Hematopoietic multipotent progenitor cell treated with erythropoietin and hydrocortisone succinate and interleukin-3 and kit ligand, for 17 days (in vitro differentiated cells): ENCODE data around the gene MSANTD2.

Experiments
- DNase-seq: peaks from one replicate; pipeline ENCODE4 v3.0.0-alpha.2; 2015; ENCODE audit warnings: low spot score

The MSANTD2 gene

DNA sequence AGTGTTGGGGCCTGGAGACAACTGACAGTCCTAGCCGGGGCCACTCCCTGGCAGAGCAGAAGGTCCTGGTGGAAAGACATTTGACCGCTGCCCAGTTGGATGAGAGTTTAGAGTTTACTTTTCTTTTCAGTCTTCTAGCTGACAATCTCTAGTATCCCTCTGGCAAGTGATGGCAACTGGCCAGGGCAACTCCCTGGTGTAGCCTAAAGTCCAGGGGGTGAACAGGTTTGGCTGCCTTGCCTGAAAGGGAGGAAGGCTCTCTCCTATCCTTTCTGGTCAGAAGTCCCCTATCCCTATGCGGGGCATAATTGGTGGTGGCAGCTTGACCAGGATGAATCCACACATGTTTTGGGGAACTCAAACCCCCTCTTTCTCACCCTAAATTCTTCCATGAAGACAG lies 16.8 kb upstream of the MSANTD2 start:
- DNase-seq, result no peak

- no peak for DNase-seq
Observed at GRCh38 chr11:124814739-124815138, 14.5 kb upstream of the MSANTD2 start.

- no peak for DNase-seq
Observed at GRCh38 chr11:124812876-124813275, 12.7 kb upstream of the MSANTD2 start.

- no peak for DNase-seq
Observed at GRCh38 chr11:124811399-124812125, 11.4 kb upstream of the MSANTD2 start.

DNA sequence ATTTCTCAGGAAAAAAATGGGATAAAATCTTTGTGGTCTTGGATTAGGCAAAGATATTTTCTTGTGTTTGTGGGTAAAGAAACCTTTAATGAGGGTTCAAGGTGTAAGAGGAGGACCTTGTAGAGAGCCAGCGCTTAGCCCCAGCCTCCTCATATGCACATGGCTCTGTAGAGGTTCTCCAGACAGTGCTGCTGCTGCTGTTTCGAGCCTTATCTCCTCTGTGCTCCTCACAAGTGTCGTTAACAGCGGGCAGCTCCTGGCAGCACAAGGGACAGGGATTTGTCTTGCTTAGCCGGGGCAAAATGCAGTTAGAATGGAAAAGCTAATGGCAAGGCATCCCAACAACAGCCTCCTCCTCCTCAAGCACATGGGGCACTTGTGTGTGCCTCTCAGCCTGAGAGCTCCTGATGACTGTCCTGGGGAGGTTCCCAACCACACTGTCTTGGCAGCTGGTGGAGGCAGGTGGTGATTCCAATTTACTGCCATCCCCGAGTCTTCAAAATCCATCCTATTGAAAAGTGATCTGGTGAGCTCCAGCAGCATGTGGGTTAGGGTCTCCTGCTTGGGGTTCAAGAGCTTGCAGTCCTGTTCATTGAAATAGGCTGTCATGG lies 7.6 kb upstream of the MSANTD2 start:
- DNase-seq, result no peak

DNA sequence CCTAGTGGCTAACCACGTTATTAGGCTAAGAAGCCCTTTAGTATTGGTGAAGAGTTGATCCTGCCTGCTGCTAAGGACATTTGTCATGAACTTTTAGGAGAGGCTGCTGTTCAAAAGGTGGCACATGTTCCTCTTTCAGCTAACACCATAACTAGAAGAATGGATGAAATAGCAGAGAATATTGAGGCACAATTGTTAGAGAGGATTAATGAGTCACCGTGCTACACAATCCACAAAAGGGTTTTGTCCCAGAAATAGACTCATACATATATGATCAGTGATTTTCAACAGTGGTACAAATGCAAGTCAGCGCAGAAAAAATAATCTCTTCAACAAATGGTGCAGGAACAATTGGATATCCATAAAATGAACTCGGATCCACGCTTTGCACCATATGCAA lies 7.0 kb upstream of the MSANTD2 start:
- no peak for DNase-seq

- no peak for DNase-seq
Observed at GRCh38 chr11:124804884-124805283, 4.7 kb upstream of the MSANTD2 start.

DNA sequence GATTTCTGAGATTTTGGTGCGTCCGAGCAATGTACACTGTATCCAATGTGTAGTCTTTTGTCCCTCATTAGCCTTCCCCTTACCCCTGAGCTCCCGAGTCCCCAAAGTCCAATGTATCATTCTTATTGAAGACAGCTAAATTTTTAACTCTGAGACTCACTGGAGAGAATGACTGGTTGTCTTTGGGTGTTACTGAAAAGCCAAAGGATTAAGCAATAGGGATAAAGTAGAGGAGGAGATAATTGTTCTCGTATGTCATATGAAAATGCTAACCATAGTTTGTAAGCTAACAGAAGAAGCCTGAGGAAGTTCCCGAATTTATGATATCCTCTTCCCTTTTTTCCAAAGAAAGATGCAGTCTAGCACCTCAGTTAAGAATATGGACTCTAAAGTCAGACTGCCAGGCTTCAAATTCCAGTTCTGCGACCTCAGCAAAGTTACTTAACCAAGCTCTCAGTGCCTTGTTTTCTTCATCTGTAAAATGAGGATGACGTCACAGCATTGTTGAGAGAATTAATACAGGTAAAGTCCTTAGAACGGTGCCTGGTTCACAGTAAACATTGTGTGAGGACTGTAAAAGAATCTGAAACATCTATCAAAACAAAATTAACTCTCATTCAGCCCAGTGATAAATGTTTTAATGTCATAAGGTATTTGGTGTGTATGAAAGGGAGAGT lies 1.6 kb upstream of the MSANTD2 start:
- DNase-seq, result no peak

DNA sequence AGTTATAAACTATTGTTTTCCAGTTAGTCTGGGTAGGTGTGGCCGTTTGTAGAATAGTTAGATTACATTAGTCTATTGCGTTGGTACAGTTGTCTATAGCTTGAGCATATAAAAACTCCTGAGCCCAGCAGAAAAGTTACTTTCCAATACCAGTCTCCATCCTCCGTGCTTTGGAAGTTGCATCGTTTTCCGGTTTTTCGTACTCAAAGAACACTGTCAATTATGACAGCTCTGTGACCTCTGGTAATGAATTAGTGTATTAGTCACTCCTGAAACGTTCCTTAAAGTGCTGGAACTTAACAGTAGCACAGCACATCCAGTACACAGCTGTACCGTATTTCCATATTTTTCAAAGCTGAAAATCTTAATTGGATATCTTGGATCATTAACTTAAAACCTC lies 808 bp upstream of the MSANTD2 start:
- no peak for DNase-seq

DNA sequence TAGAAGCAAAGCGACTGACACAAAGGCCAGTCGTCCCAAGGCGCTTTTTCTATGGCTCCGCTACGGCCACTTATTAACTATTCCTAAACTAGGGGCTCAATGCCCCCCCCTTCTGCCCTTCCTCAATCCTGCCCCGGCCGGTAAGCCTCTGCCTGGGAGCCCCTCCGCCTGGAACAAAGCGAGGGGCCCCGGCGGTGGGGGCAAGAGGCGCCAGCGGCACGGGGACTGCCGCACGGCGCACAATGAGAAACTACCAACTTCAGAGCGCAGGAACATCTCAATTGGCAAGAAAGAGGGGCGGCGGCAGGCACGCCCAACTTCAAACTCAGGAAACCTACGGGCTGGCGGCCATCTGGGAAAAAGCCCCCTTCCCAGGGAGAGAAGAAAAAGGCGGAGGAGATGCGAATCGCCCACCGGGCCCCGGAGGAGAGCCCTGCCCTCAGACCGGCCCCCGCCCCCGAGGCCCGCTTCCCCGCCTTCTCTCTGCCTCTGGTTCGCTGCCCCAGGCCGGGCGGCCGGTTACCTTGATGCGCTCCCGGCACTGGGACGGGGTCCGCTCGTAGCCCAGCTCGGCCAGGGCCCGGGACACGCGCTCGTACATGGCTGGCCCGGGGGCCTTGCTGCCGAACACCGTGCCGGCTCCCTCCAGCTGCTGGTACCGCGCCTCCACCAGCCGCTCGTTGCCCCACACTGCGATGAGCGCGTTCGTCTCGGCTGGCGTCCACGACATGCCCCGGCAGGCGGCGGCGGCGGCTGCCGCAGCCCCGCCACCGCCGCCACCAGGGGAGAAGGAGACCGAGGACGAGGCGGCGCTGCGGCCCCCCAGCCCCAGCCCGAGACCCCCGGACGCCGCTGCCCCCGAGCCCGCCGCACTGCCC lies 619 bp downstream of the MSANTD2 start:
- no peak for DNase-seq

DNA sequence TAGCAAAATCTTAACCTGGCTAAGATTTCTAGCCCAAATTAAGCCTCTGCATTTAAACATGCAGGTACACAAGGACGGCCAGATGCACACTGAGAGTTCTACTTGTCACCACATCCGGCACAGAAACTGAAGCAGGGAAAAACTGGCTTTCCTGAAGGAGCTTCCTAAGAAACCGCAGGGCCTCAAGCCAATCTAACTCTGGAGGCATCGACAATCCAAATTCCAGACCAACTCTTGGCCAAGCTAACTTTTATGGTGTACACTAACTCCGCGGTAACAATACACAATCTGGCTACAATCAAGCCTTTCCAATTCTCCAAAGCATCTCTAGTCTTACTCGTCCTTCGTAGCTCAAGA lies 1.2 kb downstream of the MSANTD2 start:
- no peak for DNase-seq

DNA sequence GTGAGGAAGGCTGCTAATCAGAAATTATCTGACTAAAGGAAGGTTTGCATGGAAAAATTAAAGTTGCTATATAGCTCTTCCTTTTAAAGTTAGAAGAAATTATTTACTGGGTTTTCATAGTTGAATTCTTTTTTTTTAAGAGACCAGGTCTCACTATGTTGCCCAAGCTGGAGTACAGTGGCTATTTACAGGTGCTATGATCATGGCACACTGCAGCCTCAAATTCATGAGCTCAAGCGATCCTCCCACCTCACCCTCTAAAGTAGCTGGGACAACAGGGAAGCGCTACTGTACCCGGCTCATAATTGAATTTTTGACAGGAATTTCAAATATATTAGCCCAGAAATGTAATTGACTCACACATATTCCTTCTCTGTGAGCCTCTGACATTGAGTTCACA lies 3.9 kb downstream of the MSANTD2 start:
- DNase-seq, result no peak

DNA sequence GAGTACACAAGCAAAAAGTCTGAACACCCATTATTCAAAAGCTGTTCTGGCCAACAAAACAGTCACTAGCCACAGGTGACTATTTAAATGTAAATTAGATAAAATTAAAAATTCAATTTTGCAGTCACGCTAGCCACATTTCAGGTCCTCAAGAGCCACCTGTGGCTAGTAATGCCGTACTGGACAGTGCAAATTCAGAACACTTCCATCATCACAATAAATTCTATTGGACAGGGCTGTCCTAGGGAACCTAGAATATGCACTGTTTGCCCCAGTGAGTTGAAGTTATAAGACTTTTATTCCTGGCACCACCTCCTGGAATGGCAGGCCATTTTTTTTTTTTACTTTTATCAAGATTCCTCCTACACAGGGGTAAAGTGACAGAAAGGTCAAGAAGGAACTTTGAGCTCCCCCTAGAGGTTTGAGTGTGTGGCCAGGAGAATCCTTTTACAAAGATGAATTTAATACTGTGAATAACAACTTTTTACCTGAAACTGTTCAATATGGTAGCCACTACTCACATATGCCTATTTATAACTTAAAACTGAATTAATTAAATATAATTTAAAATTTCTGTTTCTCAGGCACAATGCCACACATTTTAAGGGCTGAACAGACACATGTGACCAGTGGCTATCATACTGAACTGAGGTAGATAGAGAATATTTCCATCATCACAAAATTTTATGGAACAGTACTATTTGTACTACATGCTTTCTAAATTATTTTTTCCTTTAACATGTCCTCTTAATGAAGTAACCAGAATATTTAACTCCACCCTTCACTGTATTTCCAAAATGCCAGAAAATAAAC lies 6.5 kb downstream of the MSANTD2 start:
- peak; percentile 59 for DNase-seq

DNA sequence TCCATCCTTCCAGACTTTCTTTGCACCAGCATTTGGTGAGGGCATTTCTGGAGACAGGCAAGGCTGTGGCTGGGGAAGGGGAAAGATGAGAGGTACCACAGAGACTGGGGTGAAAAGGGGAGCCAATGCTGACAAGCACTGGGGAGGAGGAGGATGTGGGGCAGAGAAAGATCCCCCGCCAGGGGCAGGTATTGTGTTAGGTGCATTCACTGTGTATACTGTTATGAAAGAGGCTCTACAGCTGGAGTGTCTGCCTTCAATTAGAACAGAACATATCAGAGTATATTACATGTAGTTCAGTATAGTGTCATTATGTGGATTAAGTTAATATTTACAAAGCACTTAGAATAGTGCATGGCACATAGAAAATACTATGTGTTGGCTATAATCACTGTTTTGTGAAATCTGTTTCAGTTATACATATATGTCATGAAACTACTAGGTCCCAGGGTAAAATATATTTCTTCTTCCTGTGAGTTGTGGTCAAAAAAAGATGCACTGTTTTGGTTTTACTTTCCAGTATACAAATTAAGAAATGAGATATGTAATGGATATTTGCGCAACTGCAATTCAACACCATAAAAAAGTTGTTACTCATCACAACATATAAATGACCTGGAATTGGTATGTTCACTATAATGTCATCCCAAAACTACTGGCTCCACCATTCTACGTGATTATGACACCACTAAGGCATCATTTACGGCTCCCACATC lies 8.4 kb downstream of the MSANTD2 start:
- DNase-seq, result no peak

DNA sequence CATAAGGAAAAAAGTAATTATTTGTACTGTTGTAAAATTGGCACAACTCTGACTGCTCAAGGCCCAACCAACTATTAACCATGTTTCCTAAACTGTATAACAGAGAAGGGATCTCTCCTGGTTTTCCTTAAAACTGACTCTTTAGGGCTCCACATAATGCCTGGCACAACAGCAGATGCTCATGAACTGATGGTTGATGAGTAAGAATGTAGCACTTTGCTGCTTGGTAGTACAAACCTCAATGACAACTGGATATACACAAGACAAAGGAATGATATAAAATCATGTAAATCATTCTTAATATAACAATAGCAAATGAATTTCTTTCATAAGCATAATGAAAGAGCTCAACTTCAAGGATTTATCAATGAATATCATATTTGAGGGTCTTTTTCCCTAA lies 11.7 kb downstream of the MSANTD2 start:
- DNase-seq, result no peak

GRCh38 chr11:124784051-124784450 lies 16.2 kb downstream of the MSANTD2 start:
- DNase-seq, result no peak

- DNase-seq, result no peak
Observed at GRCh38 chr11:124783002-124783401, 17.2 kb downstream of the MSANTD2 start.

DNA sequence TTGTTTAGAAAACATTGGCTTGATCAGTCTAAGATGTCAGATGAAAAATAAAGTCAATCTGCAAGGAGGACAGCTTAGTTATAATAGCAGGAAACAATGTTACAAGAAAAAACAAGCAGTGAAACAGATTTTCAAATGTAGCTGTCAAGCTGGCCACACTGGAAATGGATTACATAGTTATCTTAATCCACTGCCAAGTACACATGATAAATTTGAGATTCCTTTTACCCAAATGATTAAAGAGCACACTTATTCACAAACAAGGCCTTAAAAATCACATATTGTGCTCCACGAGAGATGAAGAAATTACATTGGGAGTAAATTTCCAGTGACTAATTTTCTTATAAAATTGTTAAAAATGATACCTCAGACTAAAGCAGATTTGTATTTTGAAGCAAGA lies 20.6 kb downstream of the MSANTD2 start:
- DNase-seq, result no peak

GRCh38 chr11:124778281-124778680 lies 21.9 kb downstream of the MSANTD2 start:
- no peak for DNase-seq

DNA sequence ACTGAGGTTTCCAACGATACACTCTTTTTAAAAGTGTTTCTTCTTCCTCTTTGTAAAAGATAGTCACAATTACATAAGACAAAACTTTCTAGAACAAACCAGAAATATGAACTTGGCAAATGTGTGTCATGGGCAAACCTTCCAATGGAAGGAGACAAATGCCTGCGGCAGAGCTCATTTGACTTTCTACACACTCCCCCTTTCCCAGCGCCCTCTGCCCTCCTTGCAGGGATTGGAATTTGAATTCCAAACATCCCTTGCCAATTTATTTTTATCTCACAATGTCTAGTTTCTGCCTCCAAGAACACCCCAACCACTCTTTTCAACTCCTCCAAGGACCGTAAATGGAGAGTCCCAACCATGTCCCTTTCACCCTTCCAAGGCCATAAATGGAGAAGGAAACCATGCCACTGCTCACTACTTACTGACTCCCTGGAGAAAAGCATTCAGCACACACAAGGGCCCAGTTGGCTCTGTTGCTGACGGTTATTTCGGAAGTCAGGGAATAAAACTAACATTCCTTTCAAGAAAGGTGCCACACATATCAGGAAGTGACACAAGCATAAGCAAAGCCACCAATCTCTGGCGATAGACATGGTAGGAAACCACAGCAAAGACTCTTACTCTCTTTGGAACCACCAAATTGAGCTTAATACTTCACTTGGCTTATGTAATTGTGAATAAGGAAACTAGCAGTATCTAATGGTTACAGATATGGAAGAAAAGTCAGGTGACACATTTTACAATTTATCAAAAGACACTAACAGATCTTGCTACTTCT lies 23.2 kb downstream of the MSANTD2 start:
- no peak for DNase-seq
